GM12878 (cell line): Measurements from ENCODE around the gene TYRP1. TPM values are rescaled to one million over a fixed set of nuclear protein-coding genes. Genes with fewer than 3 reads are reported as not detected.

Experiments
- ATAC-seq: fragments of 200-7000 bp; cut with Tn5 transposase; 3 replicates; pipeline ENCODE4 v1.9.1; 2020; ENCODE audit warnings: mild to moderate bottlenecking, moderate library complexity
- BruUV-seq: library from RNA; stranded (reverse); fragments of 400-500 nt; replicated peaks from 2 replicates; lab custom pipeline; 2021; lab: Mats Ljungman, UMichigan
- CTCF ChIA-PET: fragments of 300-600 bp; sonication (Branson Sonifier 250); formaldehyde crosslinking; extraction: SDS; loops from one replicate; lab custom pipeline; 2021; ENCODE audit warnings: inconsistent platforms; lab: Yijun Ruan, JAX
- POLR2A ChIA-PET: fragments of 350-600 bp; formaldehyde crosslinking; extraction: SDS; loops from one replicate; lab custom pipeline; 2021; ENCODE audit warnings: inconsistent platforms; lab: Charles Lee
- RAD21 ChIA-PET: fragments of 300-600 bp; sonication (Branson Sonifier 250); formaldehyde crosslinking; loops from one replicate; lab custom pipeline; 2023; ENCODE audit warnings: antibody characterized with exemption; ENCODE audit not compliant: unreplicated experiment; lab: Charles Lee
- SMC1A ChIA-PET: fragments of 300-600 bp; sonication (Branson Sonifier 250); formaldehyde crosslinking; loops from one replicate; lab custom pipeline; 2023; ENCODE audit not compliant: unreplicated experiment, uncharacterized antibody; lab: Charles Lee
- DNase-seq: peaks from one replicate; pipeline ENCODE4 v3.0.0-alpha.2; 2011; ENCODE audit warnings: low read depth, low spot score
- FAIRE-seq: peaks from 3 replicates; lab custom pipeline; 2011; peaks lifted over from hg19 to GRCh38; lab: Jason Lieb, UNC
- H2AFZ ChIP-seq: 2 replicates; pipeline ENCODE4 v1.6.0; 2011; ENCODE audit warnings: low read depth, low read length, control low read depth; ENCODE audit not compliant: control insufficient read depth
- H3K27ac ChIP-seq: 2 replicates; pipeline ENCODE4 v1.5.1; 2011; ENCODE audit warnings: control low read depth; ENCODE audit not compliant: control insufficient read depth, insufficient read depth
- H3K27me3 ChIP-seq, 2 experiments: replicated peaks in 1 of 2; 2 replicates each; pipeline versions ENCODE4 v1.6.0 to v1.6.1; 2011; ENCODE audit warnings: low read length in 1 of 2; ENCODE audit not compliant: control insufficient read depth in 2 of 2, insufficient read depth in 2 of 2
- H3K36me3 ChIP-seq, 2 experiments: 2 replicates each; pipeline ENCODE4 v1.5.1; 2011; ENCODE audit warnings: low read length in 1 of 2; ENCODE audit not compliant: control insufficient read depth in 2 of 2, insufficient read depth in 2 of 2
- H3K4me1 ChIP-seq: 2 replicates; pipeline ENCODE4 v1.6.1; 2011; ENCODE audit warnings: mild to moderate bottlenecking, low read length, moderate library complexity, mixed read lengths; ENCODE audit not compliant: control insufficient read depth, insufficient read depth
- H3K4me2 ChIP-seq: 2 replicates; pipeline ENCODE4 v1.6.0; 2011; ENCODE audit warnings: control low read depth; ENCODE audit not compliant: control insufficient read depth, insufficient read depth
- H3K4me3 ChIP-seq: fragments of 200-600 bp; sonication (generic); 2 replicates; pipeline ENCODE4 v1.5.1; 2016
- H3K79me2 ChIP-seq: 2 replicates; pipeline ENCODE4 v1.6.0; 2011; ENCODE audit warnings: low read length; ENCODE audit not compliant: control insufficient read depth, insufficient read depth
- H3K9ac ChIP-seq: 2 replicates; pipeline ENCODE4 v1.8.0; 2011; ENCODE audit warnings: low read length, control low read depth, mixed read lengths; ENCODE audit not compliant: control insufficient read depth, insufficient read depth
- H3K9me3 ChIP-seq: replicated peaks from 3 replicates; pipeline ENCODE4 v1.5.1; 2011; ENCODE audit warnings: mild to moderate bottlenecking, low read length; ENCODE audit not compliant: control insufficient read depth, insufficient read depth
- H4K20me1 ChIP-seq: 2 replicates; pipeline ENCODE4 v1.6.0; 2011; ENCODE audit not compliant: control insufficient read depth, insufficient read depth
- E2F8 ChIP-seq: fragments of 450-650 bp; IDR thresholded peaks from 2 replicates; pipeline ENCODE4 v1.6.1; 2018; ENCODE audit warnings: mild to moderate bottlenecking, low read depth, moderate library complexity; ENCODE audit not compliant: partially characterized antibody
- JUND ChIP-seq: IDR thresholded peaks from 2 replicates; pipeline ENCODE4 v1.6.1; 2012; ENCODE audit warnings: low read depth, mild to moderate bottlenecking, low read length, improper control_type of control experiment, moderate library complexity
- MEF2A ChIP-seq: IDR thresholded peaks from 2 replicates; pipeline ENCODE4 v1.6.1; 2011; ENCODE audit warnings: low read depth, mild to moderate bottlenecking, low read length, moderate library complexity; ENCODE audit not compliant: insufficient read depth
- MLLT1 ChIP-seq: fragments of 450-650 bp; IDR thresholded peaks from 2 replicates; pipeline ENCODE4 v1.6.1; 2016; ENCODE audit warnings: mild to moderate bottlenecking
- MTA3 ChIP-seq: IDR thresholded peaks from 2 replicates; pipeline ENCODE4 v1.6.1; 2012; ENCODE audit warnings: low read length, inconsistent platforms, borderline replicate concordance
- NBN ChIP-seq: fragments of 450-650 bp; IDR thresholded peaks from 2 replicates; pipeline ENCODE4 v1.6.1; 2016
- POU2F2 ChIP-seq: IDR thresholded peaks from 3 replicates; pipeline ENCODE4 v1.6.1; 2011; ENCODE audit warnings: low read depth, mild to moderate bottlenecking, low read length, borderline replicate concordance
- RAD51 ChIP-seq: fragments of 450-650 bp; IDR thresholded peaks from 2 replicates; pipeline ENCODE4 v1.6.1; 2016; ENCODE audit warnings: moderate library complexity, mild to moderate bottlenecking, inconsistent platforms
- RCOR1 ChIP-seq: conservative IDR thresholded peaks from 2 replicates; pipeline ENCODE4 v1.6.1; 2012; ENCODE audit warnings: low read depth, low read length, improper control_type of control experiment
- SIX5 ChIP-seq: IDR thresholded peaks from 2 replicates; pipeline ENCODE4 v1.6.1; 2011; ENCODE audit warnings: mild to moderate bottlenecking, low read depth, low read length, moderate library complexity; ENCODE audit not compliant: severe bottlenecking
- SMAD1 ChIP-seq: fragments of 450-650 bp; IDR thresholded peaks from 2 replicates; pipeline ENCODE4 v1.6.1; 2018; ENCODE audit warnings: mild to moderate bottlenecking, low read depth; ENCODE audit not compliant: partially characterized antibody
- ZZZ3 ChIP-seq: IDR thresholded peaks from 2 replicates; pipeline ENCODE4 v1.6.1; 2011; ENCODE audit warnings: low read depth; ENCODE audit not compliant: control insufficient read depth, insufficient read length
- WGBS: methylation state at CpG from one replicate; pipeline ENCODE4 v1.1.6; 2016; ENCODE audit warnings: low lambda C conversion rate; ENCODE audit not compliant: insufficient replicate concordance, insufficient coverage; ENCODE audit errors: missing lambda C conversion rate; 5-methylcytosine and 5-hydroxymethylcytosine counted together
- in situ Hi-C: fragments of 300-500 bp; cut with MboI; formaldehyde crosslinking; loops from 9 replicates; pipeline ENCODE4 v1.14.3; 2018; ENCODE audit warnings: mixed read lengths
- intact Hi-C: fragments of 100-400 bp; cut with micrococcal nuclease; formaldehyde crosslinking; loops from one replicate; pipeline ENCODE4 v1.14.2; 2022; ENCODE audit not compliant: unreplicated experiment
- polyA plus RNA-seq, 11 experiments: library from polyadenylated mRNA; depleted of rRNA in 4 of 11; unstranded in 6 of 11; stranded (reverse) in 5 of 11; fragments of >200 nt; fragmentation: Nextera tagmentation in 4 of 11; fragmentation: Illumina TruSeq in 1 of 11; extraction: Ambion mirVana in 4 of 11; extraction: Trizol in 1 of 11; gene quantifications; 1 replicate in 1 of 11; 2 replicates in 10 of 11; pipeline versions ENCODE4 v1.2.1 to v1.2.3, GENCODE V29; 2011 to 2016; ENCODE audit warnings: inconsistent platforms in 2 of 11, missing spikeins in 2 of 11, low read depth in 1 of 11
- total RNA-seq, 4 experiments: library from RNA; depleted of rRNA in 3 of 4; stranded (reverse); fragments of >200 nt in 3 of 4; fragmentation: Illumina TruSeq in 1 of 4; extraction: Trizol in 1 of 4; gene quantifications; 2 replicates each; pipeline versions ENCODE4 v1.2.1 to v1.2.3, GENCODE V29; 2013 to 2021

Gene TYRP1
- total and polyA plus RNA-seq, 10 of the 15 experiments (the other 5 are each of a cell fraction or from before 2014, with no cell fraction given) = 0.01 TPM; not detected in 9

DNA sequence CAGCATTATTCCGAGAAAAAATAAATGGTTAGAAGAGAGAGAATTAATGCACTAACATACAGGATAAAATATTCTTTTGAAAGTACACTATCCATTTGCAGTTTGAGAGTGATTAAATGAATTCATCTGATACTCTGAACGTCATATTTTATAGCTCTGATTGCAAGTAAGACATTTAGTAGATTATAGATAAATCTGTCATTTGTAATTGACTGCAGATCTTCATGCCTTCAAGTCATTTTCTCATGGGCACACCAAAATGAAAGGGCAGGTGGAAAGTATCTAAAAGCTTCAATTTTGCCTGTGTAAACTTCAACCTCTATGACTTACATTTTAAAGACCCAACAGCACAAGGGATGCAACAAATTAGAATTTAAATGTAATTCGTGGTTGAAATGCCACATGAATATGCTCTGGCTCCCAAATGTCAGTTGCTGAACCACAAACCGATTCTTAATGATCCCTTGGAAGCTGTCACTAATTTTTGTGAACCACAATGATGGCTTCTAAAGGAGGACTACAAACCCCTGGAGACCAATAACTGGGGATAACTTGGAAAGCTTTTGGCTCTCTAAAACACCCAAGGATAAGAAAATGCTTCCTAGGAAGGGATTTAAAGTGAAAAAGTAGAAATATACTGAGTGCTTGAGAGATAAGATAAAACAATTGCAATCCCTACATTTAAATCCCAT is 3.9 kb downstream of the TYRP1 start:
- H3K79me2 ChIP-seq = no peaks in the 10 kb centered on the region
- in situ Hi-C loops (no loop called here), intact Hi-C loops (no loop called here)
- DNase-seq (no peak), ATAC-seq (no peak)
- no peak overlapping the region for H2AFZ ChIP-seq
- H3K27me3 ChIP-seq = no peaks in the 10 kb centered on the region
- no peaks in the 10 kb centered on the region for H3K9me3 ChIP-seq
- SMC1A ChIA-PET = interaction anchor here (1.1 kb wide), 1 partner anchor 11 kb away, joined by 3 read pairs; no protein-coding TSS in a partner anchor
- WGBS = 0% methylated on average over 4 of the region's 4 CpGs
- H4K20me1 ChIP-seq = no peaks in the 10 kb centered on the region
- H3K9ac ChIP-seq = no peak overlapping the region
- H3K4me1 ChIP-seq = no peaks in the 10 kb centered on the region
- RAD21 ChIA-PET = no interaction called here
- no peak overlapping the region for H3K4me2 ChIP-seq
- POLR2A ChIA-PET = no interaction called here
- CTCF ChIA-PET = interaction anchor here (1.1 kb wide), 1 partner anchor 22 kb away, joined by 3 read pairs; no protein-coding TSS in a partner anchor
- no peak for TF ChIP-seq MTA3
- TF ChIP-seq MEF2A = no peak
- no peak for TF ChIP-seq POU2F2
- TF ChIP-seq SMAD1 = no peak
- no peak for TF ChIP-seq RAD51
- TF ChIP-seq NBN = no peak
- no peak for TF ChIP-seq JUND
- TF ChIP-seq, all 136 proteins: peak for 0
- no peak overlapping the region for H3K4me3 ChIP-seq
- no peak overlapping the region for H3K27ac ChIP-seq
- no peaks in the 10 kb centered on the region for H3K36me3 ChIP-seq
- BruUV-seq = no TSS peak
- no peak for FAIRE-seq

- no peak for FAIRE-seq
- Histone ChIP-seq H3K79me2 (no peaks in the 10 kb centered on the region), H3K4me3 (no peak overlapping the region), H3K27me3 (no peaks in the 10 kb centered on the region), H2AFZ (no peak overlapping the region), H3K9ac (no peak overlapping the region), H3K27ac (no peak overlapping the region), H3K36me3 (no peaks in the 10 kb centered on the region), H3K9me3 (no peaks in the 10 kb centered on the region), H3K4me1 (no peaks in the 10 kb centered on the region), H4K20me1 (no peaks in the 10 kb centered on the region), H3K4me2 (no peak overlapping the region)
- ChIA-PET CTCF (interaction anchor here (1.1 kb wide), 1 partner anchor 22 kb away, joined by 3 read pairs; no protein-coding TSS in a partner anchor), SMC1A (interaction anchor here (1.1 kb wide), 1 partner anchor 10 kb away, joined by 3 read pairs; no protein-coding TSS in a partner anchor), POLR2A (no interaction called here), RAD21 (no interaction called here)
- DNase-seq = no peak
- WGBS = 0% methylated on average over 1 of the region's 1 CpG
- intact Hi-C loops = no loop called here
- ATAC-seq = no peak
- BruUV-seq = no TSS peak
- in situ Hi-C loops = no loop called here
- TF ChIP-seq RCOR1 = no peak
- TF ChIP-seq ZZZ3 = no peak
- no peak for TF ChIP-seq E2F8
- no peak for TF ChIP-seq SIX5
- TF ChIP-seq MLLT1 = no peak
Measured at GRCh38 chr9:12697719-12698118, 4.5 kb downstream of the TYRP1 start.
